DMS53 treated with DMSO at 0.1 percent for 48 hours (cell line): ENCODE data around the gene PLA2G6.

Experiments
- DNase-seq: peaks from one replicate; lab custom pipeline; 2025; ENCODE audit not compliant: unreplicated experiment; lab: John Stamatoyannopoulos, UW

Gene PLA2G6, protein sequence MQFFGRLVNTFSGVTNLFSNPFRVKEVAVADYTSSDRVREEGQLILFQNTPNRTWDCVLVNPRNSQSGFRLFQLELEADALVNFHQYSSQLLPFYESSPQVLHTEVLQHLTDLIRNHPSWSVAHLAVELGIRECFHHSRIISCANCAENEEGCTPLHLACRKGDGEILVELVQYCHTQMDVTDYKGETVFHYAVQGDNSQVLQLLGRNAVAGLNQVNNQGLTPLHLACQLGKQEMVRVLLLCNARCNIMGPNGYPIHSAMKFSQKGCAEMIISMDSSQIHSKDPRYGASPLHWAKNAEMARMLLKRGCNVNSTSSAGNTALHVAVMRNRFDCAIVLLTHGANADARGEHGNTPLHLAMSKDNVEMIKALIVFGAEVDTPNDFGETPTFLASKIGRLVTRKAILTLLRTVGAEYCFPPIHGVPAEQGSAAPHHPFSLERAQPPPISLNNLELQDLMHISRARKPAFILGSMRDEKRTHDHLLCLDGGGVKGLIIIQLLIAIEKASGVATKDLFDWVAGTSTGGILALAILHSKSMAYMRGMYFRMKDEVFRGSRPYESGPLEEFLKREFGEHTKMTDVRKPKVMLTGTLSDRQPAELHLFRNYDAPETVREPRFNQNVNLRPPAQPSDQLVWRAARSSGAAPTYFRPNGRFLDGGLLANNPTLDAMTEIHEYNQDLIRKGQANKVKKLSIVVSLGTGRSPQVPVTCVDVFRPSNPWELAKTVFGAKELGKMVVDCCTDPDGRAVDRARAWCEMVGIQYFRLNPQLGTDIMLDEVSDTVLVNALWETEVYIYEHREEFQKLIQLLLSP

DNA sequence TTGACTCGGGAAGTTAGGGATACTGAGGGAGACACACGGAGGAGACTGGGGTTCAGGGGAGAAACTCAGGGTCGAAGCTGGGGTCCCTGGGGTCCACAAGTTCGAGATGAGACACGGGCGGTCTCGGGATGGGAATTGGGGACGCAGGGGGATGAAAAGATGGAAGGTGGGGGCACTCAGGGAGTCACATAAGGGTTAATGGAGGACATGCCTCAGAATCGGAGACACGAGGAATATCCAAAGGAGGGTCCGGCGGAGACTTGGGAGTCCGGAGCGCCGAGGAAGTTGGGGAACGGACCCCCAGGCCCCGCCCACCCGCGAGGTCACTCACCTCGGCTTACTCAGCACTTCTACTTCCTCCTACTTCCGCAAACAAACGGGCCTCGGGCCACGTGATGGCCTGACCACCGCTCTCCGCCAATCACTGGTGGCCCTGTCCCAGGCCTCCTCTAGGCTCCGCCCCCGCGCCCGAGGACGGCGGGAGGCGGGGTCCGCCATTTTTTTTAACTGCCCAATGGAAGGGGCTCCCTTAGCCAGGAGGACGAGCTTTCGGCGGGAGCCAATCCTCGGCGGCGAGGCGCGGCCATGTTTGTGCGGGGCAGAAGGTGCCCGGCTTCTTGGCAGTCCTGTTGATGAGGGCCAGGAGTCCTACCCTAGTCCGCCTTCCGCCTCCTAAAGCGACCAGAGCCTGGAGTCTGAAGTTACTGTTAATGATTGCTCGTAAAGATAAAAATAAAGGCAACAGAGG is at the start of gene PLA2G6:
TSS of gene PLA2G6 (minus strand) at position 378 of the 748 bp plus-strand sequence. CDS start 12,404 bp downstream, outside the sequence.
- DNase-seq, result peak; percentile 76

DNA sequence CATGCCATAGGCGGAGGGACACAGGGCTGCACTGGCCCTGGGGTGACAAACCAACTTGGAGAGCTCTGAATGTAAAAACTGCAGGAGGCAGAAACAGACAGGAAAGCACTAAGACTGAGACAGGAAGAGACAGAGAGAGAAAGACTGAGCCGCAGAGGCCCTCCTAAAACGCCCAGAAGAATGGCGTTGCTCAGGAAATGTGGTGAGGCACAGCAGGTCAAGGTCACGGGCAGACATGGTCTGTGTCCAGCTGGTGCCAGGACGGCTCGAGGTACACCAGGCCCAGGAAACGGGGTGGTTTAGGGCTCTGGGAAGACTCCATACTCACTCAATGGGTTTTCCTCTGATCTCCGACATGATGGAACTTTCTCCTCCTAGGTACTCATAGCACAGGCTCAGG is 49.3 kb upstream of the PLA2G6 start:
- DNase-seq, result no peak

DNA sequence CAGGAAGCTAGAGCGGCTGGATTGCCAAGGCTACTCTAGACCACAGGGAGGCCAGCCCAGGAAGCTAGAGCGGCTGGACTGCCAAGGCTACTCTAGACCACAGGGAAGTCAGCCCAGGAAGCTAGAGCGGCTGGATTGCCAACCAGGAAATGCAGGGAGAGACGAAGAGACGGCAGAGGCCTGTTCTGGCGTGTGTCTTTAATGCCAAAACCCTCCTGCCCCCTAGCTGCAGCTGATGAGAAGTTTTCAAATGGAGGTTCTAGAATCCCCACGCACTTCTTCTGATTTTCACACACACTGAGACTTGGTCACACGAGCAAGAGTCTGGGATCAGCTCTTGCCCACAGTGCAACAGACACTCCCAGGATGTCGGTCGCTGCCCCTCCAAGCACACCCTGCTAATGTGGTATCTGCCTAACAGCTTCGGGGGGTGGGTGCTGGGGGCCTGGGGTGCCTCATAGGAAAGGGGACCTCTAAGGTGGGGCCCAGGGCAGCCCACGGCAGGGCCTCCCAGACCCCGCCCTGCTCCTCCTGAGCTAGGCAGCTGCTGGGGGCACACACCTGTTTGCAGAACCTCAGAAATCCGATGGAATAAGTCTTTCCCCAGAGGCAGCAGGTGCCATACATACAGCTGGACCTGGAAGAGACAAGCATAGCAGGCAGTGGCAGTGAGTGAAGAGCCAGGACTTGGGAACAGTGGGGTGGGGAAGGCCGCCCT is 48.6 kb upstream of the PLA2G6 start:
- no peak for DNase-seq

DNA sequence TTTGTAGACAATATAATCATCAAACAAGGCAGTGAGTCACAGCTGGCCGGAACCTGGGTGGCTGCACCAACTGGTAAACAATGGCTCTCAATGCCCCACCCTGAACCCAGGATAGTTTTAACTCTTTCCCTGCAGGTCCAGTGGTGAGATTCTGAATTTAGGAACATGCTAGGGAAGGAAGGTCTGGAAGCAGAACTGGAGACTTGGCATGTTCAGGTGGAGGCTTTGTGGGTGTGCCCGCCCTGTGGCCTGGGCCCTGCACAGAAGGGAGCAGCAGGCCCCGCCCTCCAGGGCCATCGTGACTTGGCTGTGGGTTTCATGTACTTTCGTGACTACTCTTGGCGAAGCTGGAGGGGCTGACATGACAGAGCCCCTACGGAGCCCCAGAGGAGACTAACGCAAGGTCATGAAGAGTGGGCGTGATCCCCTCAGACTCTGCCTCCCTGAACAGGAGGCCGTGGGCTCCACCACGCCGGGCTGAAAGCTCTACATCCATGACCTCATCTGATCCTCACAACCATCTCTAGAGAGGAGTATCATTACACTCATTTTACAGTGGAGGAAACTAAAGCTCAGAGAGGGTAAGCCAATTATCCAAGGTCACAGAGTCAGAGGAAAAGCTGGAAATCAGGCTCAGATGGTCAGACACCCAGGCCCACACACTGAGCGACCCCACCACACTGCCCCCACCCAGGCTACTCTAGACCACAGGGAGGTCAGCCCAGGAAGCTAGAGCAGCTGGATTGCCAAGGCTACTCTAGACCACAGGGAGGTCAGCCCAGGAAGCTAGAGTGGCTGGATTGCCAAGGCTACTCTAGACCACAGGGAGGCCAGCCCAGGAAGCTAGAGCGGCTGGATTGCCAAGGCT is 47.5 kb upstream of the PLA2G6 start:
- no peak for DNase-seq

DNA sequence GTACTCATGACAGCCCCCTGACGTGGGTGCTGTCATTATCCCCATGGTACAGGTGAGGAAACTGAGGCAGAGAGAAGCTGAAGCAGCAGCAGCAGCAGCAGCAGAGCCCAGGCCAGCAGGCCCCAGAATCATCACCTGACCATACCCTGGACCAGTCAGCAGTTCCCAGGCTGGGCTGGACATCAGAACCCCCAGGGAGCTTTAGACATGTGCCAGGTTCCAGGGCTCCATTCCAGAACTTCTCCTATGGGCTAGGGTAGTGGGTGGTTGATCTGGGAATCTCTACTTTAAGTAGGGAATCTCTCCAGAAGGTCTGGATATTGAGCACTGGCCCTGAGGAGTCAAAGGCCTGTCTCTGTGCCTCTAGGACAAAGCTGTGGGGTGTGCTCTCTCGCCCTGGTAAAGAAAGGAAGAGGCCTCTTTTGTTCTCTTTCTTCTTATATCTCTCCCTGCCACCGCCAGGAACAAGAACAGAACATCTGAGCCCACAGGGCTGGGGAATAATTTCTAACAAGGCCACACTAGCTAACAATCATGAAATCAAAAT is 46.8 kb upstream of the PLA2G6 start:
- DNase-seq, result no peak

DNA sequence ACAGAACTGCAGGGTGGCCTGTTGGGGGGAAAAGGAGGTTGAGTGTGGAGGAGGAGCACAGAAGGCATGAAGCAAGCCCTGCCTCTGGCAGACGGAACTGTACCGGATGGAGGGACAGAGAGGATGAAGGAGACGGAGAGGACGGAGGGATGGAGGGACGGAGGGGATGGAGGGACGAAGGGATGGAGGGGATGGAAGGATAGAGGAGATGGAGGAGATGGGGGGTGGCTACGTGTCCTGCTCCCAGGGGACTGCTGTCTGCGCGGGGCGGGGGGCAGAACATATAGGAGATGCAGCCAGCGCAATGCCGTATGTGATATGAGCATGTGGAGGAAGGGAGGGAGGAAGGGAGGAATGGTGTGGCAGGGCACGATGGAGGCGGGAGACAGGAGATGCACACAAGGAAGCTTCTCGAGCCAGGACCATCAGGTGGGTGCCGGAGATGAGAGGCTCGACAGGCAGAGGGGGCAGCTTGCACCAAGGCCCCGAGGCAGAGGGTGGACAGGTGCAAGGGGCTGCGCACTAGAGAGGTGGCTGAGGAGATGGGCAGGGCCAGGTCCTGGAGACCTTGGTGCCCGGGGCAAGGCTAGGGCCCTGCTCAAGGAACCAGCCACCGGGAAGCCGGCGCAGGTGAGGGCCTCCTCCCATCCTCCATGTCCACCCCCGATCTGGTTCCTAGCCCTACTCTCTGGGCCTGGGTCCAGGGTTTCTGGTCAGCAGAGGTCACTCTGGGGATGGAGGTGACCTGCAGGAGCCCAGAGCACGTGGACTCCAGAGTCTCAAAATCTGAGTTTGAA is 45.4 kb upstream of the PLA2G6 start:
- DNase-seq, result no peak

DNA sequence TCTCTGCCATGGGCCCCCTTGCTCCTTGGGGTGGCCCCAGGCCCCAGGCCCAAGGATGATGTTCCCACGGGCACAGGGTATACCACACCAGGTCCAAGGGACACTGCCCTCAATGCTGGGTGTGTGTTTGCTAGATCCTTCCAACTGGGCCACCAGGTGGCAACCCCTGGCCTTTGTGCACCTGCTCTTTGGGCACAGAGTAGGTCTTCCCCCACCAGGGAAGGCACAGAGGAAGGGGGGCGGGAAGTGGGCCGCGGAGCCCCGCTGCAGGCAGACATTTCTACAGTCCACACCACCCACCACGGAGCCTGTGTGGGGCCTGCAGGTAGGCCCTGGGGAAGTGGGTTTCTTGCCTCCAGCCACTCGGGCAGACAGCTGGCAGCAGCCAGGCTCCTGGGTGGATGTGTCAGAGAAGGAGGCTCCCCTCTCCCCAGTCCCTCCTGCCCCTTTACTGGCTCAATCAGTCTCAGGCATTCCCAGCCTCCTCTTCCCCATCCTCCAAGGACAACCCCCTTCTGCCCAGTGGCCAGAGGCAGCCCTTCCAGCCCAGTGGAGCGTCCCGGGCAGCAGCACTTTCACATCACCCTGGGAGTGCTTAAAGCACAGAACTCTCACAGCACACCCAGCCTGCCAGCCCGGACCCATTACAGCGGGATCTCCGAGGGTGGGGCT is 41.8 kb upstream of the PLA2G6 start:
- no peak for DNase-seq

DNA sequence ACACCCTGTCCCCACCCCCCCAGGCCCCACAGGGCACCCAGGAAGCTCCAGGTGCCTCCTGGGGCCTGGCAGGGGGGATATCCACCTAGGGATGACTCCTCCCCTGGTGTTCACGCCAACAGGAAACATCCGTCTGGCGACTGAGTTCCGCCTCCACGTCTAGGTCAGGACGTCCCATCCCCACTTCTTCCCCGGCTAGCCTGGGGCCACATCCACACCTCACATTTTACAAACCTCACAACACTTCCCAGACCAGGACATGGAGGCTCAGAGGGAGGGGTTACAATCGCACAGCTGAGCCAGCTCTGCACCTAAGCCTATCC is 41.1 kb upstream of the PLA2G6 start:
- DNase-seq, result no peak

DNA sequence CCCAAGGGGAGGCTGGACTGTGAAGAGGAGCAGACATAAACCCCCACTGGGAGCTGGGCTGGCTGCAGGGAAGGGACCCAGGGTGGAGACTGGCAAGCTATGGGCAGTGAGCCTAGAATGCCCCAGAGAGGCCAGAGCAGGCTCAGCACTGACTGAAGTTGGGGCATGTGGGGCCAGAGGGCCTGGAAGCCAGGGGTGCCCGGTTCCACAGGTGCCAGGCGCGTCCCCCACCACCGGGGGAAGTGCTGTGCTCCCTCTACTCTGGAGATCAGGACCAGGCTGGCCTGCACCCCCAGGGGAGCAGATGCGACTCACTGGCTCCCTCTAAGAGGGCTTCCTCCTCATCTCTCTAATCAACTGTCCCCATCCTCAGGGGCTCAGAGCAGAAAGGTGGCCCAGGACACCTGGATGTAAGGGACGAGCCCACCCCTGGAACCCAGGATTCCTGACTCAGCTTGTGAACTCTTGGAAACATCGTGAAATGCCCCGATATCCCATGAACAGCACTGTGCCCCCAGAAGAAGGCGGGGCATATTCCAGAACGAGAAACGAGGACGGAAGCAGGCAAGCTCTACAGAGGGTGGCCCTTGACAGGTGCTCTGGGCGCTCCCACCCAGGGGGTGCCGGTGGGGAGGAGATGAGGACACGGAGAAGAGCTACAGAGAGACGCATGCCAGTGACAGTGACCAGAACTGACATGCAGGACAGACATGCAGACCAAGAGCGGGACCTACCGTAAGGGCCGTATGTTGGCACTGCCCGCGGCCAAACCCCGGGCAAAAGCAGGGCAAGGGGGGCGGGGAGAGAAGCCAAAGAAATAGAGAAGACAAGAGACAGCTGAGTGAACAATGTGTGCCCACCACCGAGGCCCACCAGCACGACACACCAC is 40.5 kb upstream of the PLA2G6 start:
- DNase-seq, result no peak

DNA sequence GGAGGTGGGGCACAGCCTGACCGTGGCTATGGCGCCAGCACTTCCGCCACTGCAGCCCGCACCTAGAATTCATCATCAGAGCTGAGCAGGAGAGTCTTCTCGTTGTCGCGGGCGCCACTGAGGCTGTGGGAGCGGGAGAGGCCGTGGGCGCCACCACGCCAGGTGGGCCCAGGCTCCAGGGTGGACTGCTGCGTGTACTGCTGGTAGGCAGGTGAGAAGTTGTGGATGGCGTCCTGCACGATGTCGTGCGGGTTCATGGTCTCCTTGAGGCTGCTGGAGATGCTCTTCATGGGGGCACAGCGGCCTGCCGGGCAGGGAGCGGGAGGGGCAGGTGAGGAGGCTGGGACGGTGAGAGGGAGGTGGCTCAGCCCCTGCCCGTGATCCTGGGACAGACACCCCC is 39.8 kb upstream of the PLA2G6 start:
- DNase-seq, result no peak

DNA sequence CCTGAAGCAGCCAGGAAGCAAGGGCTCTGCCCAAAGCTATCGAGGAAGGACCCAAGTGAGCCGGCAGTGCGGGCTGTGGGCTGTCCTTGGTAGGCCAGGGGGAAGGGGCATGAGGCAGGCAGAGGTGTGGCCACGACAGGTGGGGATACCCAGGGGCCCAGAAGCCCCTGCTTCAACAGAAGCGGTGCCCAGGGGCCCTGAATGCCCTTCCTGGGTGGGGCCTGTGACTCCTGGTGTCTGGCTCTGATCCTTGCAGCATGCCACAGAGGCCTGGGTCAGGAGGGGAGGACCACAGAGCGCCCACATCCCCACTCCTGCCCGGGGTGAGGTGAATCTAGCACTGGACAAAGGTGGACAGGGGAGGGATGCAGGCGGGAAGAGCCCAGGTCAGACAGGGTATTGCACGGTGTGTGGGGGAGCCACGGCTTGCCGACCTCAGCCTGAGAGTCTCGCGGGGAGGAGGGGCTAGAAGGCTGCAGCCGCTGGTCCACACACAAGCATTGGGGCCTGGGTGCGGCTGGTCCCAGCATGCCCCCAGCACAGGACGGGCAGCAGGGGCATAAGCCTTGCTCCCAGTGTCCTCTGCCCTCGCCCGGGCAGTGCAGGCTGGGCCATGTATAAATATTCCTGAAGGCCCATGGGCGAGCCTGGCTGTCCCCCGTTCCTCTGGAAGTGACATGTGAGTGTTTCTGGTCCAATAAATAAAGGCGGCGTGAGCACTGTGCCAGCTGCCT is 39.2 kb upstream of the PLA2G6 start:
- DNase-seq, result no peak

DNA sequence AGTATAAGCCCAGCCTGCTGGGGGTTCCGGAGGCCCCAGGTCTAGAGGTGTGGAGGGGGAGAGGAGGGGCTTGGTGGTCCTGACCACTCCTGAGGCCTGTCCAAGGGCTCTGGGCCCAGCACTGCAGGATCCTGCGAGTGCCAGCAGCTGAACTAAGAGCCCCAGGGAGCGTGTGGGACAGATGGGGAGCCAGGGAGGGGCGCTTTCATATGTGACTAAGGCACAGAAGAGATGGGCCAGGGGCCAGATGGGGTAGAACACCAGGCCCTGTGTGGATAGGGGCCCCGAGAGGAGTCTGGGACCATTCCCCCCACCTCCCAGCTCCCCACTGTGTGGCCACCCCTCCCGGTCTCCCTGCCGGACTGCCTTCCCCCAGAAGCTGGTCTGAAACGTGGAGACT is 38.5 kb upstream of the PLA2G6 start:
- DNase-seq, result no peak

DNA sequence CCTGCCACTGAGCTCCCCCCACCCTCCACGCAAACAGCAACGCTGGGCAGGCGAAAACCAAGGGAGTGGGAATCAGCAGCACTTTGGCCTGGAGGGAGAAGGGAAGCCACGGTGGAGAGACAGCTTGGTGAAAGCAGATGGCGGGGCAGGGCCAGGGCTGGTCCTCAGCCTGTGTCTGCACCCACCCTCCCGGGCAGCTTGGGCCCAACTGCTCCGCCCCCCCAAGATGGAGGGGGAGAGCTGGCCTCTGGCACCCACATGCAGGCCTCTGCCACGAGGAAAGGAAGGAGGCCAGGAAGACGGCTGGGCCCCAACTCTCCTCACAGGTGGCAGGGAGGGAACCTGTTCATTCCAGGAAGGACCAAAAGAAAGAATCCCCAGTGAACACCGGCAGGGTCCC is 38.0 kb upstream of the PLA2G6 start:
- no peak for DNase-seq

DNA sequence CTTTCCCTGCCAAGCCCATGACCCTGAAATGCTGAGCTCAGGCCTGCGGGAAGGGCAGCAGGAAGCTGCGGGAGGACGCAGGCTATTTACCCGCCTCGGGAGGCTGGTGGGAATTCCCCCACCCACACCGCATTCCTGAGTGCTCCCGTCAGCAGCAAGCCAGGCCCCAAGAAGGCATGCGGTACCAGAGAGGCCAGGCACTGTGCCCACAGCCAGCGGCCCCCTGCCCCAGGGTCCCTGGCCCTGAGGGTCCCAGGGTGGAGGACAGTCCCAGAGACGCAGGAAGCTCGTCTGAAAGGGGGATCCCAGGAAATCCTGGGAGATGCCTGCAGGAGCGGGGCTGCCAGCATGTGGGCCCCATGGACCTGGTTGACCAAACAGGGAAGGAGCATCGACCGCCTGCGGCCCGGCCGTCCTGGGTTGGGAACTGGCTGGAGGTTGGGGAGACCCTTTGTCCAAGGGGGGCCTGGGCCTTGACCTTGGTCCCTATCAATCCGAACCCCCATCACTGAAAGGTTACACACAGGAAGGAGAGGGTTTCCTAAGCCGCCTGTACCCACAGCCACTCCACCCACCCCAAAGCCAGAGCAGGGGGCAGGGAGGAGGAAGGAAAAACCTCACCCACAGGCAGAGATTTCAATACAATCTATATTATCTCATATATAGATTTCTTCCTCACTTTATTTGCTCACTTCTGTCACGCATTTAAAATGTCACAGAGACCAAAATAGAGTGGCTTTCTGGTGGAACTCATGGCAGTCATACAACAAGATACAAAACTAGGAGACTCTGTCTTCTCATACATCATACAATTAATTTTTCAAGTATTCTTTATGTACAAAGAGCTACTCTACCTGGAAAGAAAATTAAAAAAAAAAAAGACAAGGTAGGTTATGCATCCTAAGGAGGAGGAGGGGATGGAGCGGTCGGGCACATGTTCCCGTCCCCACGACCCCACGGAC is 37.3 kb upstream of the PLA2G6 start:
- DNase-seq, result no peak

DNA sequence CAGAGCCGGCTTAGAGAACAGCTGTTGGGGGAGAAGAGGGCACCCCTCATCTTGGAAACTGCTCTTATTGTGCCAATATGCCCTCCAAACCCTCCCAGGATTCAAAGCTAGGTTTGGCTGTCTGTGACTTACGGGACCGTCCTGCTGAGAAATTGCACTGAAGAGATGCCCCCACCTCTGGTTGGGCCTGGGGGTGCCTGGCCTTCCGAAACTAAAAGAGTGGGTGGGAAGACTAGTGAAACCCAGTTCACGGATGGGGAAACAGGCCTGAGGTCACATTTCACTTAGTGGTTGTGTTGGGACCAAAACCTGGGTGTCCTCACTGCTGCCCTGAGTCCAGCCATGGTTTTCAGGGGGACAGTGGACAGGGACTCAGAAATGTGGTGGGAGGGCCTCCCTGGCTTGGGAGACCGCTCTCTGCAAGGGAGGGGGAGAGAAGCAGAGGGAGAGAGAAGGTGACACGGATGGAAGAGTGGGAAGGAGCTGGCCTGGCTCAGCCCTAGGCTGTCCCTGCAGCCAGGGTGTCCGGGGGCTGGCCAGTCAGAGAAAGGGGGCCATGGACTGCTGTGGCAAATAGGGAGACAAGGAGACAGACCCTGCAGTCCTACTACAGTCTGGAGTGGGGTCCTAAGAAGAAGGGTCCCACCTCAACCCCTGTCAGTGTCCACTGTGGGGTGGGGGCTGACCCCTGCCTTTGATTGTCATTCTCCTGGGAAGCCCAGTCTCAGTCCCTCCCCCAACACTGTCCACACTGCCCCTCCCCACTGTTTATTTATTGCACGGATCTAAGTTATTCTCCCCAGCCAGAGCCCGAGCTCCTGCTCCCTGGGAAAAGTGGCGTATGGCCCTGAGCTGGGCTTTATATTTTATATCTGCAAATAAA is 33.8 kb upstream of the PLA2G6 start:
- no peak for DNase-seq
